GM03348 (cell line): ENCODE data around the gene TTC19.

Source experiments
- DNase-seq: peaks from one replicate; pipeline ENCODE4 v3.0.0; 2012; ENCODE audit warnings: low spot score

TTC19 gene

GRCh38 chr17:15999141-15999973 is at the start of gene TTC19, which contains the start of gene ZSWIM7:
Gene TTC19 (plus strand): TSS chr17:15999824. CDS start chr17:15999849, 25 bp downstream.
Gene ZSWIM7 (minus strand): TSS chr17:15999704. CDS start chr17:15999594, 110 bp downstream.
- peak; percentile 98 for DNase-seq

- no peak for DNase-seq
Observed at GRCh38 chr17:15951368-15952047, 48.1 kb upstream of the TTC19 start.

- DNase-seq: no peak
Observed at GRCh38 chr17:15952048-15952532, 47.5 kb upstream of the TTC19 start.

- DNase-seq: no peak
Observed at GRCh38 chr17:15952916-15953790, 46.5 kb upstream of the TTC19 start.

GRCh38 chr17:15954222-15954621 is 45.4 kb upstream of the TTC19 start:
- peak; percentile 84 for DNase-seq

- no peak for DNase-seq
Observed at GRCh38 chr17:15955793-15956541, 43.7 kb upstream of the TTC19 start.

GRCh38 chr17:15957206-15957605 is 42.4 kb upstream of the TTC19 start:
- DNase-seq: no peak

GRCh38 chr17:15957608-15958307 is 41.9 kb upstream of the TTC19 start:
- no peak for DNase-seq

GRCh38 chr17:15958484-15958854 is 41.2 kb upstream of the TTC19 start:
- DNase-seq: no peak

GRCh38 chr17:15963670-15964110 is 35.9 kb upstream of the TTC19 start:
- no peak for DNase-seq

- no peak for DNase-seq
Observed at GRCh38 chr17:15965528-15965927, 34.1 kb upstream of the TTC19 start.

GRCh38 chr17:15966183-15966878 is 33.3 kb upstream of the TTC19 start:
- no peak for DNase-seq

- no peak for DNase-seq
Observed at GRCh38 chr17:15966879-15967248, 32.8 kb upstream of the TTC19 start.

GRCh38 chr17:15967706-15968399 is 31.8 kb upstream of the TTC19 start:
- DNase-seq: no peak

GRCh38 chr17:15969463-15969862 is 30.2 kb upstream of the TTC19 start:
- DNase-seq: no peak

GRCh38 chr17:15970500-15970899 is 29.1 kb upstream of the TTC19 start:
- no peak for DNase-seq

GRCh38 chr17:15971098-15971678 is 28.4 kb upstream of the TTC19 start:
- no peak for DNase-seq

GRCh38 chr17:15971882-15972281 is 27.7 kb upstream of the TTC19 start:
- DNase-seq: no peak

GRCh38 chr17:15972497-15972951 is 27.1 kb upstream of the TTC19 start:
- no peak for DNase-seq
